Mesenchymal stem cell (in vitro differentiated cells and primary cell): ENCODE measurements around the gene SLC1A3.
"Not testable (repeated sequence)": the region's sequence is repeated elsewhere in the genome, so short reads cannot be mapped to it uniquely, and the experiment has no call there.

Experiments
- DNase-seq: peaks from one replicate; pipeline ENCODE4 v3.0.0-alpha.2; 2013
- H2AFZ ChIP-seq: one replicate; pipeline ENCODE4 v1.6.1; 2013; ENCODE audit warnings: low read depth, mild to moderate bottlenecking, control low read depth, inconsistent platforms, low read length, moderate library complexity
- H2AK5ac ChIP-seq: 2 replicates; pipeline ENCODE4 v1.6.1; 2013; ENCODE audit warnings: low read length, moderate library complexity, mild to moderate bottlenecking, inconsistent platforms; ENCODE audit not compliant: severe bottlenecking
- H2BK120ac ChIP-seq: one replicate; pipeline ENCODE4 v1.6.1; 2013; ENCODE audit warnings: low read depth, mild to moderate bottlenecking, inconsistent platforms, low read length, moderate library complexity
- H2BK12ac ChIP-seq, 2 experiments: one replicate each; pipeline ENCODE4 v1.6.1; 2013; ENCODE audit warnings: inconsistent platforms in 2 of 2, low read length in 2 of 2, mild to moderate bottlenecking in 2 of 2, moderate library complexity in 2 of 2, control low read depth in 1 of 2
- H2BK15ac ChIP-seq: one replicate; pipeline ENCODE4 v1.6.1; 2013; ENCODE audit warnings: mild to moderate bottlenecking, low read depth, inconsistent platforms; ENCODE audit not compliant: poor library complexity, severe bottlenecking
- H2BK5ac ChIP-seq: 2 replicates; pipeline ENCODE4 v1.6.1; 2013; ENCODE audit warnings: low read depth, mild to moderate bottlenecking, low read length, control low read depth, inconsistent platforms; ENCODE audit not compliant: poor library complexity, severe bottlenecking
- H3K14ac ChIP-seq, 2 experiments: one replicate each; pipeline ENCODE4 v1.6.1; 2013; ENCODE audit warnings: inconsistent platforms in 2 of 2, low read length in 2 of 2, control low read depth in 1 of 2, mild to moderate bottlenecking in 1 of 2, moderate library complexity in 1 of 2
- H3K18ac ChIP-seq, 2 experiments: one replicate each; pipeline ENCODE4 v1.6.1; 2013; ENCODE audit warnings: inconsistent platforms in 2 of 2, low read length in 2 of 2, control low read depth in 1 of 2, low read depth in 1 of 2, mild to moderate bottlenecking in 1 of 2
- H3K23ac ChIP-seq, 2 experiments: one replicate each; pipeline ENCODE4 v1.6.1; 2013; ENCODE audit warnings: inconsistent platforms in 2 of 2, low read length in 2 of 2, mild to moderate bottlenecking in 2 of 2, moderate library complexity in 2 of 2, control low read depth in 1 of 2
- H3K27ac ChIP-seq: 2 replicates; pipeline ENCODE4 v1.5.1; 2013; ENCODE audit warnings: mild to moderate bottlenecking, moderate library complexity, low read length, control low read depth, inconsistent platforms; ENCODE audit not compliant: poor library complexity, severe bottlenecking
- H3K27me3 ChIP-seq, 2 experiments: 2 replicates each; pipeline versions ENCODE4 v1.6.1 to v1.7.0; 2013; ENCODE audit warnings: low read length in 2 of 2, mild to moderate bottlenecking in 2 of 2, moderate library complexity in 2 of 2, control low read depth in 1 of 2, inconsistent platforms in 1 of 2; ENCODE audit not compliant: control insufficient read depth in 1 of 2, insufficient read depth in 1 of 2
- H3K36me3 ChIP-seq, 2 experiments: 2 replicates each; pipeline versions ENCODE4 v1.6.1 to v1.7.0; 2013; ENCODE audit warnings: low read length in 2 of 2, control low read depth in 1 of 2, inconsistent platforms in 1 of 2, low read depth in 1 of 2, mild to moderate bottlenecking in 1 of 2; ENCODE audit not compliant: insufficient read depth in 2 of 2, control insufficient read depth in 1 of 2
- H3K4ac ChIP-seq, 2 experiments: one replicate each; pipeline ENCODE4 v1.6.1; 2013; ENCODE audit warnings: inconsistent platforms in 2 of 2, low read length in 2 of 2, mild to moderate bottlenecking in 2 of 2, moderate library complexity in 2 of 2, control low read depth in 1 of 2, low read depth in 1 of 2
- H3K4me1 ChIP-seq: 2 replicates; pipeline ENCODE4 v1.6.1; 2013; ENCODE audit warnings: low read depth, low read length, control low read depth; ENCODE audit not compliant: control insufficient read depth, insufficient read depth
- H3K4me2 ChIP-seq: 2 replicates; pipeline ENCODE4 v1.6.1; 2013; ENCODE audit warnings: low read length, mild to moderate bottlenecking, inconsistent platforms; ENCODE audit not compliant: poor library complexity, severe bottlenecking
- H3K4me3 ChIP-seq, 2 experiments: 2 replicates each; pipeline versions ENCODE4 v1.5.1 to v1.7.0; 2013; ENCODE audit warnings: low read length in 2 of 2, mild to moderate bottlenecking in 2 of 2, control low read depth in 1 of 2, low read depth in 1 of 2; ENCODE audit not compliant: insufficient read depth in 1 of 2
- H3K79me1 ChIP-seq: replicated peaks from 2 replicates; pipeline ENCODE4 v1.6.1; 2013; ENCODE audit warnings: mild to moderate bottlenecking, control low read depth, low read length, inconsistent platforms; ENCODE audit not compliant: poor library complexity, severe bottlenecking
- H3K9ac ChIP-seq: 2 replicates; pipeline ENCODE4 v1.7.0; 2013; ENCODE audit warnings: mild to moderate bottlenecking, low read length, moderate library complexity
- H3K9me3 ChIP-seq: 2 replicates; pipeline ENCODE4 v1.7.0; 2013; ENCODE audit warnings: mild to moderate bottlenecking, low read length; ENCODE audit not compliant: control insufficient read depth
- H4K8ac ChIP-seq: one replicate; pipeline ENCODE4 v1.6.1; 2013; ENCODE audit warnings: inconsistent platforms, mild to moderate bottlenecking, low read length, moderate library complexity
- H4K91ac ChIP-seq: one replicate; pipeline ENCODE4 v1.6.1; 2013; ENCODE audit warnings: mild to moderate bottlenecking, low read length, inconsistent platforms
- WGBS: methylation state at CpG from one replicate; pipeline ENCODE4 v1.1.7; 2013; ENCODE audit warnings: mixed read lengths; 5-methylcytosine and 5-hydroxymethylcytosine counted together

The SLC1A3 gene

DNA sequence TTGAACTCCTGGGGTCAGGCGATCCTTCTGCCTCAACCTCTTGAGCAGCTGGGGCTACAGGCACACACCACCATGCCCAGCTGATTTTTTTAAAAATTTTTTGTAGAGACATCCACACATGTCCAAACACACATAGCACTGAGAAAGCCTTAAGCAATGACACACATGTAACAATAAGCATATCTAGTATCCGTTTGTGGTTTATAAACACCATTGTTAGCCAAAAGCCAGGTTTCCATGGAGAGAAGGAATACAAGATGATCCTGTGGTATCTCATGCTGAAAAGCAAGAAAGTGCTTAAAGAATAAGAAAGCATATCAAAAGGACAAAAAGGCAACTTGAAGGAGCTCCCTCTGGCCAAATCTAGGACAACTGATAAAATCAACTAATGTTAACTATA, 29.7 kb upstream of the SLC1A3 start:
- Histone ChIP-seq H4K91ac (no peak overlapping the region), H2BK5ac (no peak overlapping the region), H3K4me2 (no peak overlapping the region), H2BK120ac (no peak overlapping the region), H2AFZ (no peak overlapping the region), H3K14ac (no peak overlapping the region), H2BK15ac (no peak overlapping the region), H3K9ac (no peak overlapping the region), H3K27me3 (no peaks in the 10 kb centered on the region), H3K18ac (no peak overlapping the region), H3K4ac (no peak overlapping the region), H3K23ac (no peak overlapping the region), H2BK12ac (no peak overlapping the region), H3K79me1 (no peaks in the 10 kb centered on the region), H3K27ac (no peak overlapping the region), H2AK5ac (no peak overlapping the region), H4K8ac (no peak overlapping the region), H3K9me3 (no peaks in the 10 kb centered on the region), H3K36me3 (no peaks in the 10 kb centered on the region), H3K4me1 (peaks cover 2% of the 10 kb centered on the region), H3K4me3 (no peak overlapping the region)
- WGBS = 89% methylated on average over 2 of the region's 2 CpGs
- DNase-seq = no peak

DNA sequence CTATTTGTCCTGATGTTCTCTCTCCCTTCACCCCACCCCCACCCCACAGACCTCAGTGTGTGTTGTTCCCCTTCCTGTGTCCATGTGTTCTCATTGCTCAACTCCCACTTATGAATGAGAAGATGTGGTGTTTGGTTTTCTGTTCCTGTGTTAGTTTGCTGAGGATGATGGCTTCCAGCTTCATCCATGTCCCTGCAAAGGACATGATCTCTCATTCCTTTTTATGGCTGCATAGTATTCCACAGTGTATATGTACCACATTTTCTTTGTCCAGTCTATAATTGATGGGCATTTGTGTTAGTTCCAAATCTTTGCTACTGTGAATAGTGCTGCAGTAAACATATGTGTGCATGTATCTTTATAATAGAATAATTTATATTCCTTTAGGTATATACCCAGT, 26.5 kb upstream of the SLC1A3 start:
- H3K23ac ChIP-seq, H4K8ac ChIP-seq, H3K14ac ChIP-seq, H4K91ac ChIP-seq, H3K9me3 ChIP-seq, H3K79me1 ChIP-seq, H2BK15ac ChIP-seq, H2AK5ac ChIP-seq, H3K9ac ChIP-seq, H3K18ac ChIP-seq, H3K4me3 ChIP-seq, H3K27ac ChIP-seq, DNase-seq, H2BK12ac ChIP-seq, H2AFZ ChIP-seq, H2BK120ac ChIP-seq, H3K27me3 ChIP-seq, H3K4me2 ChIP-seq, H3K4me1 ChIP-seq, H3K36me3 ChIP-seq, H3K4ac ChIP-seq, H2BK5ac ChIP-seq: not testable (repeated sequence)

DNA sequence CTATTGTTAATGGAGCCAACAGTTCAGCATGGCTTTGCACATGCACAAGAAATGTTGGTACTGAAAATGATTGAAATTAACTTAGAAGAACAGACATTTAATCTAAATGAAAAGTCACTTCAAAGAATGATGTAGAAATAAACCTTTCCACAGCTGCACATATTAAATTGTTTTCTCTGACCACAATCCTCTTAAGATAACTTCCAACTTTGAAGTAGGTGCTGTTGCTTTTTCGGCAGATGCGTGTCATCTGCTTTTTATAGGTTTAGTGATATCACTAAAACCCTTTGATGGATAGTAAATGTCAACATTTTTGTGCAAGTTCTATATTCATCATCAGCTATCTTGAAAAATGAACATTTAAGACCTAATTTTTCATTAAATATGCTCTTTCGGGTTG, 25.3 kb upstream of the SLC1A3 start:
- H2AFZ ChIP-seq = no peak overlapping the region
- H3K14ac ChIP-seq = no peak overlapping the region
- no peaks in the 10 kb centered on the region for H3K4me1 ChIP-seq
- H3K4ac ChIP-seq = no peak overlapping the region
- H3K27ac ChIP-seq = no peak overlapping the region
- H3K23ac ChIP-seq = no peak overlapping the region
- H3K4me3 ChIP-seq = no peak overlapping the region
- no peak overlapping the region for H3K18ac ChIP-seq
- H2BK12ac ChIP-seq = no peak overlapping the region
- H3K9me3 ChIP-seq = no peaks in the 10 kb centered on the region
- no peak overlapping the region for H2AK5ac ChIP-seq
- no peak overlapping the region for H3K9ac ChIP-seq
- H4K8ac ChIP-seq = no peak overlapping the region
- no peak overlapping the region for H2BK15ac ChIP-seq
- H2BK5ac ChIP-seq = no peak overlapping the region
- no peak for DNase-seq
- H3K79me1 ChIP-seq = no peaks in the 10 kb centered on the region
- no CpG with 5 or more reads among the region's 3 CpGs for WGBS
- peaks cover 7 to 13% of the 10 kb centered on the region in 2 experiments for H3K27me3 ChIP-seq
- H3K4me2 ChIP-seq = no peak overlapping the region
- H3K36me3 ChIP-seq = no peaks in the 10 kb centered on the region
- H4K91ac ChIP-seq = no peak overlapping the region
- H2BK120ac ChIP-seq = no peak overlapping the region

DNA sequence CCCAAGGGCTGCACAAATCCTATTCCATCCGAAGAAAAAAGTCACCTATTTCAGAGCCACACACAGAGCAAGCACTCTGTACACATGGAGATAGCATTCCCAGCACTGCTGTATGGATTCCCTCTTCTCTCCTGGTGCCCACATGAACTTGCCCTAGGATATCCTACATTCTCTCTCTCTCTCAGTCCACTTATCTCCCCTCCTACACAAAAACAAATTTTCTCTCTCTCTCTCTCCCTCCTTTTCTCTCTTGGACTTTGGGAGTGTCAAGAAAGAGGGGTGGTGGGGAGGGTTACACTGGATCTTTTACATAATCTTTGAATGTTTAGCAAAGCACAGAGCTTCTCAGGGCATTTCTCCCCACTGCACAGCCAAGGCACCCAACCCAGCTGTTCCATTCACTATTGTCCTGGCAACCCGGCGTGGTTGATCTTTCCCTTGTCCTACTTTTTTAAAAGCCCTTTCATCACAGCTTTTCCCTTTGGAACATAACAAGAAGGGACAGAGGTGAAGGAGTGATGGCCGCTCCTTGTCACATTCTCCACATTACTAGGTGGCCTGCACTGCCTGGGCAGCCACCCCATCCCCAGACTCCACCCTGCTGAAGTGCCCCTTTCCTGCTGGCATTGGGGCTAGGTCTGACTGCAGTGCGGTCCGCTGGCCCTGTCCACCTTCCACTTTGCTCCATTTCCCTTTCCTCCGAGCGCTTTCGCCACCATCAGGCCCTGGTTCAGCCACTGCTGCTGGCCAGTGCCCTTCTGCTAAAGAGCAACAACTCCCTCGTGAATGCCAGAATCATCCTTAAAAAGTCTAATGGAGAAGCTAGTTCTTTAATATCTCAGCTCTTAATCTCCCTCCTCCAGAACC, 22.2 kb upstream of the SLC1A3 start:
- Histone ChIP-seq H2BK5ac (no peak overlapping the region), H3K36me3 (no peaks in the 10 kb centered on the region), H3K79me1 (no peaks in the 10 kb centered on the region), H3K4ac (no peak overlapping the region), H2AFZ (no peak overlapping the region), H3K14ac (no peak overlapping the region), H4K91ac (no peak overlapping the region), H3K9ac (no peak overlapping the region), H3K18ac (no peak overlapping the region), H2AK5ac (no peak overlapping the region), H3K27me3 (peaks cover 7 to 13% of the 10 kb centered on the region in 2 experiments), H3K4me2 (no peak overlapping the region), H3K4me1 (no peaks in the 10 kb centered on the region), H4K8ac (no peak overlapping the region), H3K4me3 (no peak overlapping the region), H3K23ac (no peak overlapping the region), H2BK12ac (no peak overlapping the region), H3K27ac (no peak overlapping the region), H3K9me3 (no peaks in the 10 kb centered on the region), H2BK15ac (no peak overlapping the region), H2BK120ac (no peak overlapping the region)
- DNase-seq = no peak
- 85% methylated on average over 8 of the region's 10 CpGs for WGBS
